GM23338 (cell line): Measurements from ENCODE around the gene DENND5A. TPM values are rescaled to one million over a fixed set of nuclear protein-coding genes. Genes with fewer than 3 reads are reported as not detected.
A peak's percentile ranks its signal among the peaks of the same experiment; 100 is the strongest.

ENCODE experiments used
- ATAC-seq: fragments of 200-7000 bp; cut with Tn5 transposase; 3 replicates; pipeline ENCODE4 v1.9.1; 2020
- DNase-seq: peaks from one replicate; pipeline ENCODE4 v3.0.0-alpha.2; 2015; ENCODE audit warnings: low spot score
- H2AFZ ChIP-seq: fragments of 200-600 bp; sonication (generic); 2 replicates; pipeline ENCODE4 v1.8.0; 2016; ENCODE audit warnings: antibody characterized with exemption, mild to moderate bottlenecking, moderate library complexity
- H3F3A ChIP-seq: fragments of 200-600 bp; sonication (generic); replicated peaks from 2 replicates; pipeline ENCODE4 v1.8.0; 2017; ENCODE audit warnings: antibody characterized with exemption, mixed run types, low read depth
- H3K27ac ChIP-seq: fragments of 200-600 bp; sonication (generic); 2 replicates; pipeline ENCODE4 v1.6.1; 2016; ENCODE audit warnings: low read depth
- H3K27me3 ChIP-seq: fragments of 200-600 bp; sonication (generic); 2 replicates; pipeline ENCODE4 v1.8.0; 2016; ENCODE audit warnings: mild to moderate bottlenecking, mixed run types, moderate library complexity; ENCODE audit not compliant: insufficient read depth
- H3K36me3 ChIP-seq: fragments of 200-600 bp; sonication (generic); 2 replicates; pipeline ENCODE4 v1.8.0; 2016; ENCODE audit warnings: mild to moderate bottlenecking; ENCODE audit not compliant: insufficient read depth
- H3K4me1 ChIP-seq: fragments of 200-600 bp; sonication (generic); 2 replicates; pipeline ENCODE4 v1.8.0; 2016; ENCODE audit warnings: mild to moderate bottlenecking, moderate library complexity; ENCODE audit not compliant: insufficient read depth
- H3K4me2 ChIP-seq: fragments of 200-600 bp; sonication (generic); 2 replicates; pipeline ENCODE4 v1.7.1; 2017; ENCODE audit warnings: mixed run types
- H3K4me3 ChIP-seq: fragments of 200-600 bp; sonication (generic); 2 replicates; pipeline ENCODE4 v1.6.1; 2016; ENCODE audit warnings: mixed run types
- H3K79me2 ChIP-seq: fragments of 200-600 bp; sonication (generic); replicated peaks from 2 replicates; pipeline ENCODE4 v1.8.0; 2017; ENCODE audit warnings: mild to moderate bottlenecking; ENCODE audit not compliant: insufficient read depth
- H3K9me2 ChIP-seq: fragments of 200-600 bp; sonication (generic); 2 replicates; pipeline ENCODE4 v1.8.0; 2017; ENCODE audit not compliant: insufficient read depth
- H4K20me1 ChIP-seq: fragments of 200-600 bp; sonication (generic); replicated peaks from 2 replicates; pipeline ENCODE4 v1.8.0; 2017; ENCODE audit warnings: mild to moderate bottlenecking; ENCODE audit not compliant: insufficient read depth
- H3K27ac Mint-ChIP-seq: 2 replicates; pipeline ENCODE4 v1.8.0; 2020; ENCODE audit warnings: inconsistent platforms, mild to moderate bottlenecking, moderate library complexity, mixed read lengths
- H3K27me3 Mint-ChIP-seq: 3 replicates; pipeline ENCODE4 v1.8.0; 2022; ENCODE audit warnings: low read depth, mild to moderate bottlenecking, moderate library complexity, mixed read lengths, inconsistent platforms; ENCODE audit not compliant: insufficient read depth, poor library complexity
- H3K36me3 Mint-ChIP-seq: 3 replicates; pipeline ENCODE4 v1.8.0; 2021; ENCODE audit warnings: low read depth, mild to moderate bottlenecking, inconsistent platforms, moderate library complexity, mixed read lengths
- H3K4me1 Mint-ChIP-seq: 3 replicates; pipeline ENCODE4 v1.8.0; 2020; ENCODE audit warnings: mild to moderate bottlenecking, inconsistent platforms, mixed read lengths
- H3K4me3 Mint-ChIP-seq: 3 replicates; pipeline ENCODE4 v1.8.0; 2021; ENCODE audit warnings: moderate library complexity, mild to moderate bottlenecking, inconsistent platforms, mixed read lengths
- H3K9me3 Mint-ChIP-seq: 3 replicates; pipeline ENCODE4 v1.8.0; 2020; ENCODE audit warnings: moderate library complexity, mild to moderate bottlenecking, inconsistent platforms, mixed read lengths
- ZNF462 ChIP-seq: fragments of 250-450 bp; sonication (Bioruptor Pico); IDR thresholded peaks from 2 replicates; pipeline ENCODE4 v1.5.0; 2020; ENCODE audit warnings: mild to moderate bottlenecking, moderate library complexity
- polyA plus RNA-seq: library from polyadenylated mRNA; unstranded; fragments of >200 nt; fragmentation: Nextera tagmentation; extraction: Ambion mirVana; gene quantifications from 2 replicates; pipeline ENCODE4 v1.2.1, GENCODE V29; 2016
- total RNA-seq: library from RNA; depleted of rRNA; stranded (reverse); fragments of >200 nt; shearing (Covaris generic); gene quantifications from 2 replicates; pipeline ENCODE4 v1.2.3, GENCODE V29; 2014

The DENND5A gene
- total and polyA plus RNA-seq, 2 experiments from 2014 or later = 28.1 to 56.3 TPM

- Histone ChIP-seq H3K4me3 (no peak overlapping the region), H3K36me3 (peaks cover 28% of the 10 kb centered on the region), H4K20me1 (peaks cover 5% of the 10 kb centered on the region; the same call in 1 of the 2 replicates), H3K4me1 (peaks cover 9% of the 10 kb centered on the region; the same call in 1 of the 2 replicates), H2AFZ (no peak overlapping the region), H3K4me2 (no peak overlapping the region), H3K27me3 (no peaks in the 10 kb centered on the region), H3K79me2 (no peaks in the 10 kb centered on the region), H3K9me2 (no peaks in the 10 kb centered on the region), H3F3A (0 out of 2 replicates have a peak, but pooled peaks cover 4% of the 10 kb centered on the region), H3K27ac (no peak overlapping the region)
- Mint-ChIP-seq H3K27me3 (peaks cover 4% of the 10 kb centered on the region), H3K4me3 (no peak overlapping the region), H3K9me3 (no peaks in the 10 kb centered on the region), H3K4me1 (peaks cover 19% of the 10 kb centered on the region), H3K36me3 (peaks cover 42% of the 10 kb centered on the region), H3K27ac (peak overlapping the region; percentile 13; the same call in 1 of the 2 replicates)
- no peak for TF ChIP-seq ZNF462
- ATAC-seq (no peak), DNase-seq (no peak)
These were observed 125.4 kb downstream of the DENND5A start for GRCh38 chr11:9139628-9140357.

- Mint-ChIP-seq H3K36me3 (peaks cover 36% of the 10 kb centered on the region), H3K27me3 (peaks cover 4% of the 10 kb centered on the region), H3K4me3 (no peak overlapping the region), H3K9me3 (no peaks in the 10 kb centered on the region), H3K27ac (peak overlapping the region; percentile 53), H3K4me1 (peaks cover 19% of the 10 kb centered on the region)
- no peak overlapping the region for H2AFZ ChIP-seq
- H3K27ac ChIP-seq = no peak overlapping the region
- no peaks in the 10 kb centered on the region for H3K27me3 ChIP-seq
- H3K4me2 ChIP-seq = no peak overlapping the region
- H3K4me1 ChIP-seq = peaks cover 9% of the 10 kb centered on the region; the same call in 1 of the 2 replicates
- no peaks in the 10 kb centered on the region for H3K79me2 ChIP-seq
- H3K4me3 ChIP-seq = no peak overlapping the region
- H3K9me2 ChIP-seq = no peaks in the 10 kb centered on the region
- DNase-seq (no peak), ATAC-seq (peak; percentile 10; the same call in 2 of the 3 replicates)
- peaks cover 21% of the 10 kb centered on the region for H3K36me3 ChIP-seq
- H4K20me1 ChIP-seq = peaks cover 5% of the 10 kb centered on the region
- 0 out of 2 replicates have a peak, but pooled peaks cover 4% of the 10 kb centered on the region for H3F3A ChIP-seq
- no peak for TF ChIP-seq ZNF462
These were observed 126.3 kb downstream of the DENND5A start for GRCh38 chr11:9138612-9139579.
